Renal pelvis (tissue), 4 donors: ENCODE measurements around the gene ST3GAL3. TPM values are rescaled to one million over a fixed set of nuclear protein-coding genes. Genes with fewer than 3 reads are reported as not detected.

Source experiments
- DNase-seq: peaks from one replicate; pipeline ENCODE4 v3.0.0-alpha.2; 2013
- polyA plus RNA-seq, 3 donors: library from polyadenylated mRNA; unstranded; fragments of 120-200 nt; gene quantifications; one replicate each; pipeline ENCODE4 v1.2.1, GENCODE V29; 2013; ENCODE audit not compliant: insufficient read length in 3 of 3

The ST3GAL3 gene
- polyA plus RNA-seq, 3 donors: 19.2 to 27.2 (median 23.4) TPM

DNA sequence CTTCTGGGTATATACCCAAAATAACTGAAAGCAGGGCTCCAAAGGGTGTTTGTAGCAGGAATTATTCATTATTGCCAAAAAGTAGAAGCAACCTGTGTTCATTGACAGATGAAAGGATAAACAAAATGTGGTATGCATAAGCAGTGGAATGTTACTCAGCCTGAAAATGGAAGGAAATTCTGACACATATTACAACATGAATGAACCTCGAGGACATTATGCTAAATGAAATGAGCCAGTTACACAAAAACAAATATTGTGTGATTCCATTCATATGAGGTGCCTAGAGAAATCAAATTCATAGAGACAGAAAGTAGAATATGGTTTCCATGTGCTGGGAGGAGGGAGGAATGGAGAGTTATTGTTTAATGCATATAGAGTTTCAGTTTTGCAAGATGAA lies 140.0 kb downstream of the ST3GAL3 start:
- DNase-seq: no peak

DNA sequence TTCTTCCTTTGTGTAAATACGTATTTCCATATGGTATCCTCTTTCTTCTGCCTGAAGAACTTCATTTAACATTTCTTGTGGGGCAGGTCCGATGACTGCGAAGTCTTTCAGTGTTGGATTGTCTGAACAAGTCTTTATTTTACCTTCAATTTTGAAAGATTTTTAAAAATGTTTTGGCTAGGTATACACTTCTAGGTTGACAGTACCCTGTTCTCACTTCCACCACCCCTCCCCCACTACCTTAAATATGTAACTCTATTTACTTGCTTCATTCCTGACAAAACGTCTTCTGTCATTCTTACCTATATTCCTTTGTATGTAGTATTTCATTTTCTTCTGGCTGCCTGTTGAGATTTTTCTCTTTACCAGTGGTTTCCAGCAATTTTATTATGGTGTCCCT lies 140.5 kb downstream of the ST3GAL3 start:
- no peak for DNase-seq

DNA sequence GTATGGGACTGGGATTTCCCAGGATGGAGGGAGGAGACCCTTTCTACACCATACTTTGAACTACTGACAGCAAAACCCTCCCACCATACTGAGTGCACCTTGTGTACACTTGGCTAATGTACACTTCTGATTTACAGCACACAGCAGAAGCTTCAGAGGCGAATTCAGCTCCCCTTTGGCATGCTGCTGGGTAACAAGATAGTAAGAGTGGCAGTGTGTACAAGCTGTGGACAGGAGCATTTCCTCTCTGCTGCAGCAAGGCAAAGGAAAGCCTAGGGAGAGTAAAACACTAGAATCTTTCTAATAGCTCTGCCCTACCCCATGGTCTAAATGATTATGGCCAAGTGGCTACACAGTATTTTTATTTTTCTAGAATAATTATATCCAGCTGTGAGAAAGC lies 142.3 kb downstream of the ST3GAL3 start:
- no peak for DNase-seq

DNA sequence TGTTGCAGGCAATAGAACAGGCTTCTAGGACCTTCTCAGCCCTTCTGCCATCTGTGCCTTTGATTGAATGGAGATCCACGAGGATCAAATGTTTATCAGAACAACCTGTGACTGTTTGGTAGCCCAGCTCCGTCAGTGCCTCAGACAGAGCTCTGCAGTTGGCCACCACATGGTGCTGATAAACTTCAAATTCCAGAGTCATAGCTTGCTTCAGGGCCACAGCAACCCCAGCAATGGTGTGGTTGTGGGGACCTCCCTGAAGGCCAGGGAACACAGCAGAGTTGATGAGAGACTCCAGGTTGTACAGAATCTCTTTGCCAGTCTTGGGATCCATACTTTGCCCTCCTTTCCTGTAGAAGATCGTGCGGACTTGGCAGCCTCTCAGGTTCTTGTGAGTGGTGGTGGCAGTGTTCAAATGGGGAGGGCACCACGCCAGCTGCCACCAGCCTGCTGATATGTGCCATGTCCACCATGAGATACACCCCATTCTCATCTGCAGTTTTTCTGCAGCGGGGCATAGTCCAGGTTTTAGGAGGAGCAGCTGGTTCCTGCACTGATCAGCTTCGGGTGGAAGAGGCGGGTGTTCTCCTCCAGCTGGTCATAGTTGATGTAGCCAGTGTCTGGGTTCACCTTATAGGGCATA lies 143.4 kb downstream of the ST3GAL3 start:
- DNase-seq: no peak

DNA sequence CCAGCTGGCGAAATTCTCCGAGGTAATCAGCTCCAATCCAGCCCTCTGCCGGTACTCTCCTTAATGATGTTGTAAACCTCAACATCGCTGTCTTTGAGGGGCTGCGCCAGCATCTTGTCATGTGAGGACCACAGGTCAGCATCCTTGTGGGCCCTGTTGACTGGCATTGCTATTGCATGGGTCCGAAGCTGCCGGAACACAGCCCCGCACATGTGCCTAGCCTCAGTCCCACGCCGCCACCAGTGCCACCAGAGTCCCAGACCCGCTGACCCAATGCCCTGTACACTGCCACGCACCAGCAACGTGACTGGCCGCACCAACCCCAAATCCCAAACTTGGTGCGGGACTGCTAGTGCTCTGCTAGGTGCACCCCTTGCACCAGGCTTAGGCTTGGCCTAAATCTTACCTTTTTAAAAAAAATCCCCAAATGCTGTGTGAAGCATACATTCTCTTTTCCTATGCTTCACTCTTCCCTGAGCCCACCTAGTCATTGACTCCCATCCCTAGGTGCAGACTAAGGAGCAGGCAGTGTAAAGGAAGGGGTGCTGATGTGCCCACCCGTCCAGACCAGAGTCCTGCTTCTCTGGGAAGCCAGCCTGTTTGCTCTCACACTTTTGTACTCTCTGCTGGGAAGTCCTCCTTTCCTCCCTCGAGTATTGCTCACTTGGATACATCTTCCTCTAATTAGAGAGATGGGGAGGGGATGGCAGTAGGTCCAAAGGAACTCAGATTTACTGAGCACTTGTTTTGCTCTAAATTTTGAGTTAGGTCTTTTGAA lies 144.4 kb downstream of the ST3GAL3 start:
- DNase-seq: no peak

DNA sequence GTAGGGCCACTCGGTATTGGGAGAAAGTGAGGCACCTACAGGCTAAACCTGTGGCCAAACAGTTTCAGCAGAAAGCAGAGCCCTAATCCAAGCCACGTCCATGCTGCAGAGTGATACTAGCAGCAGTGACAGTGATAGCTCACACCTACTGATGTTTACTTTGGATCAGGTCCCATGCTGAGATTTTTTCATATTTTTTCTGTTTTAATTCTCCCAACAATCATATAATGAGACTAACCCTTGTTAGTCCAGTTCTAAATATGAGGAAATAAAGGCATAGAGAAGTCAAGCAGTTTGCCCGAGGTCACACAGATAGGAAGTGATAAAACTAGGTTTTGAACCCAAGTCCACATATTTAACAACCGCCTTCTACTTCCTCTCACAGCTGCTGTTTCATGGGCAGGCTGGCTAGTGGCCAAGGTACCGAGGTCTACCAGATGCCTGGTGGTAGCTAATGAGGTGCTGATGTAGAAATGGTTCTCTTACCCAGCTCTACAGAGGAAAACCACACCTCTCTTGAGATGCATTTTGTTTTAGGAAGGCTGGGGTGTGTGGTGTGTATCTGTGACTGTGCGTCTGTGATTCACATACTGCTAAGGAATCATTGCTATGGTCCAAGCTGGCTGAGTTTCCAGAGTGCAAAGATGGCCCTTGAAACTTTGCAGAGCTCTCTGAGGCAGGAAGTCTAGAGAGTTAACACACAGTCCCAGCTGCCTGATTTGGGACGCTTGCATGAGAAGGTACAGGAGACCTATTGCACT lies 146.0 kb downstream of the ST3GAL3 start:
- no peak for DNase-seq

DNA sequence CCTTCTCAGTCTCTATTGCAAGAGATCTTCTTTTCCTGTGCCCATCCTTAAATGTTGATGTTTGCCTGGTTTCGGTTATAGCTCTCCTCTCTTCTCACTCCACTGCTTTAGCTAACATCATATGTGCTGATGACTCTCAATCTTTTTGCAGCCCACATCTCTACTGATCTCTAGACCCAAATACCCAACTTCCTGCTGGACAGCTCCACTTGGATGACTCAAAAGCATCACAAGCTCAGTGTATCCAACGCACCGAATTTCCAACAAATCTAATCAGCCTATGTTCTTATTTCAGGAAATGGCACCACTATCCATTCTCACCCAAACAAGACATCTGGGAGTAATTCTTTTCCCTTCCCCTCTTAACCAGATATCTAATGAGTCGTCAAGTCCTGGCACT lies 147.1 kb downstream of the ST3GAL3 start:
- DNase-seq: no peak

DNA sequence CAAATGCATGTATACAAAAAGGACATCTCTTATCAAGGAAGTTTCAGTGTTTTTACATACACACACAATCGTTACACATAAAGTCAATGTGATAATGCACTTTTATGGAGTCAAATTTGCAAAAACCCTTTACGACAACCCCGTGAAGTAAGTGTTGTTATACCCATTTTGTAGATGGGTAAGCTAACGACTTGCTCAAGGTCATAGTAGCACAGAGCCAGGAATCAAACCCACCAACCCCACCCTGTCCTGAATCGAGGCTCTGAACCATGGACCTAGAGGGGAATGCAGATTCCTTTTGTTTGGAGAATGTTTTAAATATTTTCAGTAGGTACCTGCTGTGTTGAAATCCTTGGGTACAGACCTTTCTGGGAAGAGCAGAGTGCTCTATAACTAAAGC lies 148.9 kb downstream of the ST3GAL3 start:
- no peak for DNase-seq

DNA sequence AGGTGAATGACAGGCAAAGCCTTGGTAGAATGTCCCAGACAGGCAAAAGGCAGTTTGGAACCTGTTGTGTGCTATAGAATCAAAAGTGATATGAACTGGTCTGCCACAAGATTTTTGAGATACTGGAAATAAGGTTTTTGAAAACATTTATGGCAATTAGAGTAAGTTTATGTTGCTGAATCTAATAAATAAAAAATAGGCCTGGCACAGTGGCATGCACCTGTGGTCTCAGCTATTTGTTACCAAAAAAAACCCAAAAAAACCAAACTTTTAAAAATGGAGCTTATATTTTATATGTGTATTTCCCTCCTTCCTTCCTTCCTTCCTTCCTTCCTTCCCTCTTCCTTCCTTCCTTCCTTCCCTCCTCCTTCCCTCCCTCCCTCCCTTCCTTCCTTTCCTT lies 149.8 kb downstream of the ST3GAL3 start:
- no peak for DNase-seq

DNA sequence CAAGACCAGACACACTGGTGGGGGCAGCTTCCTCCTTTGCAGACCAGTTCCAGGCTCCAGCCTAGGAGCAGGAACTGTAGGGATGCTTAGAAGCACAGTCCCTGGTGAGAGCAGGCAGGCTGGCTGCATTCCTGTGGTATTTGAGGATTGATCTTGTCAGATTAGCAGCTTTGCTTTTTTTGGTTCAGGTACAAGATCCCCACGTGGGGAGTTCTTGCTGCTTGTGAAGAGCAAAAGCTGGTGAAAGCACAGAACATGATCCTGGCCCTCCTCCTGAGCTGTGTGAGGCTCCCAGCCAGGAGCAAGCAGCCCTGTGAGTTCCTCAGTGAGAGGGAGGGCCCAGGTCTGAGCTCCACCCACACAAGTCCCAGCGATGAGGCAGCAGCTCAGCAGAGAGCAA lies 151.0 kb downstream of the ST3GAL3 start:
- no peak for DNase-seq

DNA sequence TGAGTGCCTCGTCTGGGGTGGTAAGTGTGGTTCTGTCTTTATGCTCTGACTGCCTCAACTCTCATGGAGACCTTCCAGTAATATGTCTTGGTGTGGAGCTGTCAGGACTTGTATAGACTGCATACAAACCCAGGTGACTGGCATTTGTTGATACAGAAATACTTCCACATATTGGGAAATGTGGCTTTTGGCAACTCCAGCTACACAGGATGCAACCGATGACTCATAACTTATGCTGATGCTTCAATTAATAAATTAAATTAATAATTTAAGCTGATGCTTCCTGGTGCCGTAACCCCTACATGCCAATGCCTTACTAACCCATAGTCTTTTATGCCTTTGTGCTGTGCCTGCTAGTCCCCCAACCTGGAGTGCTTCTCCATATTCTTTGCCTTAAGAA lies 154.0 kb downstream of the ST3GAL3 start:
- no peak for DNase-seq

DNA sequence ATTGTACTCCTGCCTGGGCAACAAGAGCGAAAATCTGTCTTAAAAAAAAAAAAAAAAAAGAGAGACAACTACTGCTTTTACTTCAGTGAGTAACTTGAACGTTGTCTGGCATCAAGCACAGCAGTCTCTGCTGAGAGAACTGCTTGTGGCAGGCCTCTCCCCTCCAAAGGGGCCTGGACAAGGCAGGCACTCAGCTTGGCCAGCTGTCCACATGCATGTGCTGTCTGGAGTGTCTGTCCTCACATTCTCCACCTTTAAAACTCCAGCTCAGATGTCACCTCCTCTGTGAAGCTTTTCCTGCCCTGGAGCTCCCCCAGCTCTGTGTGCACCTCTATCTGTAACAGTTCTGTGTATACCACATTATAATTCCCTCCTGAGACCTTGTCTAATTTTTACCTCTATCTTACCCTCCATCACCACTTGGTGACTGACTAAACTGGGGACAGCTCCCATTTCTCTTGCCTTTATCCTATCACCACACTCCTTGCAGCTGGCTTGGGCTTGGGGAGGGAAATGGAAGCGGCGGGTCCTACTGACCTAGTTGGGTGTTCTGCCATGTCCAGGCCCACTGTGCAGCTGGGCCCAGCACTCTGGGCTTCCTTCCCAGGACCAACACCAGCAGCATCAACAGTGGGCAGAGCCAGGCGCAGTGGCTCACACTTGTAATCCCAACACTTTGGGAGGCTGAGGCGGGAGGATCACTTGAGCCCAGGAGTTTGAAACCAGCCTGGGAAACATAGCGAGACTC lies 154.8 kb downstream of the ST3GAL3 start:
- no peak for DNase-seq

DNA sequence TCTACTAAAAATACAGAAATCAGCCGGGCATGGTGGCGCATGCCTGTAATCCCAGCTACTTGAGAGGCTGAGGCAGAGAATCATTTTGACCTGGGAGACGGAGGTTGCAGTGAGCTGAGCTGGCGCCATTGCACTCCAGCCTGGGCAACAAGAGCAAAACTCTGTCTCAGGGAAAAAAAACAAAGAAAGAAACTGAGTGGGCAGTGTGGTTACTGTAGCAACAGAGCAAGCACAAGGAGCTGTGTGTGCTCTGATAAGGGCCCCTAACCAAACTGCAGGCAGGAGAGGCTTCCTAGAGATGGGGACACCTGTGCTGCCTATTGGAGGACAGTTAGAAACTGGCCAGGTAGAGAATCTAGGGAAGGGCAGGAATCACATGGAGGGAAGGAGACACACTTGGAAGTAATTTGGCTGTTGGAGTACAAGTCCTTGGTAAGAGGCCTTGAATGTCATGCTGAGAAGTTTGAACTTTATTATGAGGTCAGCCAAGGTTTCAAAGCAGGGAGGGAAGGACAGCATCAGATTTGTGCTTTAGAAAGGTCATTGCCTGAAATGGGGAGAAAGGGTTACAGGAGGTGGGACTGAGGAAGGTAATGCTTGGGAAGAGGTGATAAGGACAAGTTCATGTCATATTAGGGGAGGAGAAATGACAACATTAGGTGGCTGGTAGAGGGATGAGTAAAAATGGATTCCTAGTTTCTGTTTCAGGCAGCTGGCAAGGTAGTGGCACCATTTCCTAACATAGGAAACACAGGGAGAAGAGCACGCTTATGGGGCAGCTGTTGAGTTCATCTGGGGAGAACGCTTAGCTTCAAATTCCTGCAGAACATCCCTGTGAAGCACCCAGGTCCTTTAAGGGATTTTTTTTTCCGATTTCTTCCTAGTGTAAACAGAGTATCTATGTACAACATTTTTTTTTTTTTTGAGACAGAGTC lies 157.0 kb downstream of the ST3GAL3 start:
- no peak for DNase-seq

DNA sequence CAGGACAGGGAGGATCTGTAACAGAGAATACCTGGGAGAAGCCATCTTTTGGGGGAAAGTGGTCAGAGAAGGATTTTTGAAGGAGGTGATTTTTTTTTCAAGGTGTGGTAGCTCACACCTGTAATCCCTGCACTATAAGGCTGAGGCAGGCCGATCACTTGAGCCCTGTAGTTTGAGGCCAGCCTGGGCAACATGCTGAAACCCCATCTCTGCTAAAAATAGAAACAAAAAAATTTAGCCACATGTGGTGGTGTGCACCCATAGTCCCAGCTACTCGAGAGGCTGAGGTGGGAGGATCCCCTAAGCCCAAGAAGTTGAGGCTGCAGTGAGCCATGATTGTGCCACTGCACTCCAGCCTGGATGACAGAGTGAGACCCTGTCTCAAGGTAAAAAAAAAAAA lies 158.9 kb downstream of the ST3GAL3 start:
- no peak for DNase-seq

DNA sequence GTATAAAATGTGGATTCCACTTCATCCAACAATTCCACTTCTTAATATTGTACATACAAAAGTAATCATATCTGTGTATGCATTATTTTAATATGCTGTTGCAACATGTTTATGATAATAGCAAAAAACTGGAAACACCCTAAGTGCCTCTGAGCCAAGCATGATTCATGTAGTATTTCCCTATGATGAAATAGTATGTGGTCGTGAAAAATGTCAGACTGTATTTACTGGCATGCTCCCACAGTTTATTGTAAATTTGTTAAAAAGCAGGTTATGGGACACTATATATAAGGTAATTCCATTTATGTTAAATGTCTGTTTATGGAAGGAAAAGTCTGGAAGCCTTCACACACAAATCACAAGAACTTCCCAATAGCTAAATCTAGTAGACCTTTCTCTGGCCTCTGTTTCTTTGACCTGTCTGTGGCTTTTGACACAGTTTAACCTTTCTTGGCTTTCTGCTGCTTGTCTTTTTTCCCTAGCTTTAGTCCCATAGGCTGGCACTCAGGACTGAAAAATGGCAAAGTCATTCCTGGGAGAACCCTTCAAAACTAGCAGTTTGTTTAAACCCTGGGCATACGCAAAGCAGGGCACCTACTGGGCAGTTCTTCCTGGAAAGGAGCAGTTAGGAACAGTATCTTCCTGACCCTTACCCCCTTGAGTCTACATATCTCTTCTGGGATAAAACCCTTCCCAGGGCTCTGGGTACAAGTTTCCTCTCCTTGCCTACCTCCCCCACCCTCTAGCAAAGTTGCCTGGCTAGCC lies 160.8 kb downstream of the ST3GAL3 start:
- DNase-seq: no peak

DNA sequence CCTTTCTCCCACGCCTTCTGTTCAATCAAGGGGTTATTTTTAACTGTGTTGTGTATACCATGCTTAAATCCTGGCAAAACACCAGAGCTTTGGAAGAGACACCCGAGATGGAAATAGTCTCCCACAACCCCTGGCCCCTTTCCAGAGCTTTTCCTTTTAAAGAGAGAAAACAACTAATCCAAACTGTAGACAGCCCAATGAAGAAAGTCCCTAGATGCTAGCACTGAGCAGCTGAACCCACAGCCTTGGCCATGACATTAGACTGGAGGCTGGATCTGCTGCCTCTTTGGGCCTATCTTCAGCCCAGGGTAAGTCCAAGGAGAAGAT lies 161.4 kb downstream of the ST3GAL3 start:
- DNase-seq: peak; percentile 22

DNA sequence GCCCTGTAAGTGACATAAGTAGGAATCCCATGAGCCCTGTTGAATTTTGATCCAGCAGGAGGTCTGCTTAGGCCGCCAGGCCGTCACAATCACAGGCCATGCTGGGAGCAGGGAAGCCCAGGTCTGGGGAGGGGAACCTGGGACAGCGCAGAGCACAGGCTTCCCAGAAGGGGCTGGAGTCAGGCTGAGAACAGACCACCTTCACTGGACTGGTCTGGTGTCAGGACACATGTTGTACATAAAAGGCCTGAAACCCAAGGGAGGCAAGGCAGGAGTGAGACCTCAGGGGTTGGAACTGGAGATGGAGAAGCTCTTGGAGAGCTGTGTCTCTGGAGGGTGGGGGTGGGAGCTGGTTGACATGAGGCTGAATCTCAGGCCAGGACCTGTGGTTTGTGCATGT lies 163.0 kb downstream of the ST3GAL3 start:
- DNase-seq: no peak

DNA sequence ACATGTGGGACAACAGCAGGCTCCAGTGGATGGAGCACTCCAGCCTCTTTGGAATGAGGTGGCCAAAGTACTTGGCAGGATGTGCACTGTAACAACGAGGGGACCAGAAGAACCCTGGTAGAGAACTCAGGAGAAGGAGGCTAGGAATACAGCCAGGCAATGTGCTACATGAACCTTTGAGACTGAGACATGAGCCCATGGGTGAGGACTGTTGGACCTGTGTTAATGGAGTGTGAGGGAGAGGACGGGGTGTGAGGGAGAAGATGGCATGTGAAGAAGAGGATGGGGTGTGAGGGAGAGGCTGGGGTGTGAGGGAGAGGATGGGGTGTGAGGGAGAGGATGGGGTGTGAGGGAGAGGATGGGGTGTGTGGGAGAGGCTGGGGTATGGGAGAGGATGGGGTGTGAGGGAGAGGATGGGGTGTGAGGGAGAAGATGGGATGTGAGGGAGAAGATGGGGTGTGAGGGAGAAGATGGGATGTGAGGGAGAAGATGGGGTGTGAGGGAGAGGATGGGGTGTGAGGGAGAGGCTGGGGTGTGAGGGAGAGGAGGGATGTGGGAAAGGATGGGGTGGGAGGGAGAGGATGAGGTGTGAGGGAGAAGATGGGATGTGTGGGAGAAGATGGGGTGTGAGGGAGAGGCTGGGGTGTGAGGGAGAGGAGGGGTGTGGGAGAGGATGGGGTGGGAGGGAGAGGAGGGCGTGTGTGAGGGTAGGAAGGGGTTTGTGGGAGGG lies 164.0 kb downstream of the ST3GAL3 start:
- DNase-seq: no peak

DNA sequence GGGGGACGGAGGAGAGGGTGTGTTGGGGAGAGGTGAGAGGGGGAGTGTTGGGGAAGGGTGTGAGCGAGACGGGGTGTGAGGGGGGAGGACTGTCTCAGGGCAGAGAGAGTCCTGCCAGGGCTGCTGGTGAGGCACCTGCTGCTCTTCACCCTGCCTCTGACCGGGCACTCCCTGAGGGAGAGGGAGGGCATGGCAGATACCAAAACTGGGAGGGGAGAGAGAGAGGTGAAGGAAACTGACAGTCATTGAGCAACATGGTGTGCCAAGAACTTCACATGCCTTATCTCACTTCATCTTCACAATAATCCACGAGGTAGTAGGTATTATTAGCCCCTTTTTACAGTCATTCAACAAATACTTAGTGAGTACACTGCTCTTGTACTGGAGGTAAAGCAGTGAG lies 164.9 kb downstream of the ST3GAL3 start:
- no peak for DNase-seq

DNA sequence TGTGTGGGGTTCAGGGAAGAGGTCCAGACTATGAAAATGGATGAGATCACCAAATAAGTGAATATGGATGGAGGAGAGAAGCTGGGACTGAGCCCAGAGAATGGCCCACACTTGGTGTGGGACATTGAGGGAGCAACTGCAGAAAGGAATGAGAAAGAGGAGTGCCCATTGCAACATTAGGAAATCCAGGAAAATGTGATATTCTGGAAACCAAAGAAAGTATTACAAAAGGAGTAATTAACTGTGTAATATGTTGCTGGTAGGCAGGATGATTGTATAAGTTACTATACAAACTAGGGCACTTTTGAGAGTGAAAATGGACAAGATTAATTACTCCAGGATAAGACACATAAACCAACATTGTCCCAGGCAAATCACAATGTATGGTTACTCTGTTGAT lies 166.5 kb downstream of the ST3GAL3 start:
- no peak for DNase-seq
